Neural crest cell (in vitro differentiated cells): ENCODE data around the gene FHIT. TPM values are rescaled to one million over a fixed set of nuclear protein-coding genes. Genes with fewer than 3 reads are reported as not detected.

Experiments used
- DNase-seq: peaks from one replicate; pipeline ENCODE4 v3.0.0; 2021; ENCODE audit warnings: low read depth, mixed read lengths, low spot score
- H3K27ac Mint-ChIP-seq: one replicate; pipeline ENCODE4 v1.8.0; 2021; ENCODE audit warnings: mild to moderate bottlenecking, mixed read lengths; ENCODE audit not compliant: unreplicated experiment
- H3K27me3 Mint-ChIP-seq: 2 replicates; pipeline ENCODE4 v1.8.0; 2021; ENCODE audit warnings: low read depth, mild to moderate bottlenecking, mixed read lengths
- H3K36me3 Mint-ChIP-seq: 2 replicates; pipeline ENCODE4 v1.8.0; 2021; ENCODE audit warnings: low read depth, mild to moderate bottlenecking, mixed read lengths
- H3K4me1 Mint-ChIP-seq: 2 replicates; pipeline ENCODE4 v1.8.0; 2021; ENCODE audit warnings: mixed read lengths
- H3K4me3 Mint-ChIP-seq: one replicate; pipeline ENCODE4 v1.8.0; 2021; ENCODE audit warnings: mild to moderate bottlenecking, mixed read lengths
- H3K9me3 Mint-ChIP-seq: 2 replicates; pipeline ENCODE4 v1.8.0; 2021; ENCODE audit warnings: mixed read lengths
- CTCF ChIP-seq: fragments of 200-600 bp; sonication (generic); conservative IDR thresholded peaks from 2 replicates; pipeline ENCODE4 v1.5.0; 2021; ENCODE audit warnings: antibody characterized with exemption, mild to moderate bottlenecking
- total RNA-seq: library from RNA; stranded (reverse); gene quantifications from 2 replicates; pipeline ENCODE4 v1.2.1, GENCODE V29; 2021

Gene FHIT
- total RNA-seq, 1 donor from 2014 or later = 5.2 TPM

- no peak for TF ChIP-seq CTCF
- H3K36me3 Mint-ChIP-seq = no peaks in the 10 kb centered on the region
- no peak overlapping the region for H3K4me3 Mint-ChIP-seq
- no peaks in the 10 kb centered on the region for H3K9me3 Mint-ChIP-seq
- no peak overlapping the region for H3K27ac Mint-ChIP-seq
- no peak for DNase-seq
- no peaks in the 10 kb centered on the region for H3K4me1 Mint-ChIP-seq
- H3K27me3 Mint-ChIP-seq = no peaks in the 10 kb centered on the region
These were observed 318.6 kb downstream of the FHIT start for GRCh38 chr3:60932643-60933042.

- Mint-ChIP-seq H3K27ac (no peak overlapping the region), H3K4me3 (no peak overlapping the region), H3K4me1 (no peaks in the 10 kb centered on the region), H3K36me3 (no peaks in the 10 kb centered on the region), H3K9me3 (no peaks in the 10 kb centered on the region), H3K27me3 (no peaks in the 10 kb centered on the region)
- DNase-seq = no peak
- no peak for TF ChIP-seq CTCF
These were observed 319.1 kb downstream of the FHIT start for GRCh38 chr3:60932170-60932569.

- H3K27ac Mint-ChIP-seq = no peak overlapping the region
- H3K27me3 Mint-ChIP-seq = no peaks in the 10 kb centered on the region
- peaks cover 2% of the 10 kb centered on the region for H3K36me3 Mint-ChIP-seq
- no peaks in the 10 kb centered on the region for H3K4me1 Mint-ChIP-seq
- no peak for DNase-seq
- peaks cover under 1% of the 10 kb centered on the region for H3K9me3 Mint-ChIP-seq
- TF ChIP-seq CTCF = no peak
- no peak overlapping the region for H3K4me3 Mint-ChIP-seq
These were observed 319.8 kb downstream of the FHIT start for GRCh38 chr3:60931452-60931851.

- Mint-ChIP-seq H3K4me3 (no peak overlapping the region), H3K27ac (no peak overlapping the region), H3K9me3 (no peaks in the 10 kb centered on the region), H3K27me3 (no peaks in the 10 kb centered on the region), H3K4me1 (no peaks in the 10 kb centered on the region), H3K36me3 (no peaks in the 10 kb centered on the region)
- no peak for DNase-seq
- TF ChIP-seq CTCF = no peak
These were observed 330.7 kb downstream of the FHIT start for GRCh38 chr3:60920519-60920918.

- no peaks in the 10 kb centered on the region for H3K36me3 Mint-ChIP-seq
- no peaks in the 10 kb centered on the region for H3K27me3 Mint-ChIP-seq
- peaks cover 2% of the 10 kb centered on the region for H3K9me3 Mint-ChIP-seq
- no peak for TF ChIP-seq CTCF
- no peak overlapping the region for H3K4me3 Mint-ChIP-seq
- H3K27ac Mint-ChIP-seq = no peak overlapping the region
- no peak for DNase-seq
- no peaks in the 10 kb centered on the region for H3K4me1 Mint-ChIP-seq
These were observed 332.0 kb downstream of the FHIT start for GRCh38 chr3:60919296-60919695.

- Mint-ChIP-seq H3K27ac (no peak overlapping the region), H3K27me3 (no peaks in the 10 kb centered on the region), H3K4me3 (no peak overlapping the region)
These were observed 334.1 kb downstream of the FHIT start for GRCh38 chr3:60917141-60917540.

More at GRCh38 chr3:60917141-60917540, 334.1 kb downstream of the FHIT start:
- no peak for DNase-seq
- no peak for TF ChIP-seq CTCF
- no peaks in the 10 kb centered on the region for H3K36me3 Mint-ChIP-seq
- H3K4me1 Mint-ChIP-seq = no peaks in the 10 kb centered on the region
- peaks cover 2% of the 10 kb centered on the region for H3K9me3 Mint-ChIP-seq
